GM19324 (cell line): Measurements from ENCODE around the gene SLC19A1.

Experiments used
- ATAC-seq: cut with Tn5 transposase; IDR thresholded peaks from one replicate; pipeline ENCODE4 v1.9.1; 2021; ENCODE audit warnings: mild to moderate bottlenecking, moderate library complexity; ENCODE audit not compliant: unreplicated experiment, low FRiP score

The SLC19A1 gene

GRCh38 chr21:45482899-45483821 lies 59.1 kb downstream of the SLC19A1 start:
- no peak for ATAC-seq

- no peak for ATAC-seq
These were observed 60.0 kb downstream of the SLC19A1 start for GRCh38 chr21:45481977-45482898.

- ATAC-seq = no peak
These were observed 60.7 kb downstream of the SLC19A1 start for GRCh38 chr21:45481566-45481965.

- ATAC-seq = no peak
These were observed 61.3 kb downstream of the SLC19A1 start for GRCh38 chr21:45480701-45481500.

GRCh38 chr21:45479691-45480675 lies 62.3 kb downstream of the SLC19A1 start:
- no peak for ATAC-seq

GRCh38 chr21:45478816-45479669 lies 63.2 kb downstream of the SLC19A1 start:
- ATAC-seq = no peak

GRCh38 chr21:45478115-45478801 lies 64.0 kb downstream of the SLC19A1 start:
- ATAC-seq = no peak

GRCh38 chr21:45477176-45478114 lies 64.8 kb downstream of the SLC19A1 start:
- ATAC-seq = no peak

GRCh38 chr21:45476582-45476981 lies 65.7 kb downstream of the SLC19A1 start:
- ATAC-seq = no peak

GRCh38 chr21:45475797-45476570 lies 66.3 kb downstream of the SLC19A1 start:
- ATAC-seq = no peak

GRCh38 chr21:45475004-45475685 lies 67.1 kb downstream of the SLC19A1 start:
- no peak for ATAC-seq

GRCh38 chr21:45474323-45474950 lies 67.8 kb downstream of the SLC19A1 start:
- no peak for ATAC-seq

- no peak for ATAC-seq
These were observed 68.5 kb downstream of the SLC19A1 start for GRCh38 chr21:45473496-45474322.
